T-helper 9 cell (primary cell): ENCODE results near the gene STX19.
A peak's percentile ranks its signal among the peaks of the same experiment; 100 is the strongest.

Experiments
- DNase-seq: peaks from one replicate; pipeline ENCODE4 v3.0.0-alpha.2; 2020

Gene STX19

GRCh38 chr3:94026623-94027022 lies 1.8 kb downstream of the STX19 start:
- DNase-seq = no peak

- DNase-seq = no peak
Measured at GRCh38 chr3:94024385-94024784, 4.0 kb downstream of the STX19 start.

- no peak for DNase-seq
Measured at GRCh38 chr3:94020293-94020692, 8.1 kb downstream of the STX19 start.

GRCh38 chr3:94019659-94020058 lies 8.7 kb downstream of the STX19 start:
- DNase-seq = no peak

- no peak for DNase-seq
Measured at GRCh38 chr3:94015025-94015424, 13.4 kb downstream of the STX19 start.

- no peak for DNase-seq
Measured at GRCh38 chr3:94012185-94012584, 16.2 kb downstream of the STX19 start.

- DNase-seq = no peak
Measured at GRCh38 chr3:94011233-94011711, 17.1 kb downstream of the STX19 start.

- no peak for DNase-seq
Measured at GRCh38 chr3:94009608-94010007, 18.8 kb downstream of the STX19 start.

GRCh38 chr3:94008253-94008652 lies 20.1 kb downstream of the STX19 start:
- no peak for DNase-seq

GRCh38 chr3:94004301-94004910 lies 24.0 kb downstream of the STX19 start:
- no peak for DNase-seq

GRCh38 chr3:94001827-94002495 lies 26.4 kb downstream of the STX19 start:
- no peak for DNase-seq

- no peak for DNase-seq
Measured at GRCh38 chr3:94001191-94001590, 27.2 kb downstream of the STX19 start.

- DNase-seq = no peak
Measured at GRCh38 chr3:93994056-93994455, 34.3 kb downstream of the STX19 start.

GRCh38 chr3:93992207-93992606 lies 36.2 kb downstream of the STX19 start:
- no peak for DNase-seq

- no peak for DNase-seq
Measured at GRCh38 chr3:93991631-93992030, 36.8 kb downstream of the STX19 start.

- no peak for DNase-seq
Measured at GRCh38 chr3:93989241-93989640, 39.2 kb downstream of the STX19 start.

GRCh38 chr3:93988764-93989163 lies 39.6 kb downstream of the STX19 start:
- no peak for DNase-seq

- DNase-seq = no peak
Measured at GRCh38 chr3:93988283-93988682, 40.1 kb downstream of the STX19 start.

GRCh38 chr3:93984618-93985017 lies 43.8 kb downstream of the STX19 start:
- no peak for DNase-seq

- DNase-seq = no peak
Measured at GRCh38 chr3:93983408-93983807, 45.0 kb downstream of the STX19 start.

GRCh38 chr3:93981649-93982048 lies 46.7 kb downstream of the STX19 start:
- no peak for DNase-seq

GRCh38 chr3:93979850-93980676 lies 48.3 kb downstream of the STX19 start, which contains the start of gene ARL13B:
ARL13B (plus strand) TSS chr3:93980155; CDS start chr3:93980424, 269 bp downstream.
- peak; percentile 88 for DNase-seq
